ENCODE measurements around the gene POLR2M. TPM values are rescaled to one million over a fixed set of nuclear protein-coding genes. Genes with fewer than 3 reads are reported as not detected.

The POLR2M gene
- polyA plus RNA-seq, 1 donor from 2014 or later, result 204 TPM

- Histone ChIP-seq H3K36me3 (ENCODE audit: insufficient read depth, low read length) (no peaks in the 10 kb centered on the region), H3F3A (ENCODE audit: insufficient read depth, low read length, poor library complexity, severe bottlenecking) (no peaks in the 10 kb centered on the region), H3K79me2 (replicated peaks; ENCODE audit: insufficient read depth, low read length) (no peaks in the 10 kb centered on the region), H3K9me3 (ENCODE audit: low read length) (no peaks in the 10 kb centered on the region), H3K9me2 (ENCODE audit: insufficient read depth, low read length) (no peaks in the 10 kb centered on the region), H2AFZ (ENCODE audit: low read depth, low read length) (no peak overlapping the region), H3K9ac (ENCODE audit: low read length) (no peak overlapping the region), H4K20me1 (ENCODE audit: insufficient read depth) (no peaks in the 10 kb centered on the region), H3K4me2 (ENCODE audit: low read length) (no peak overlapping the region), H3K4me3 (ENCODE audit: low read length) (no peak overlapping the region), H3K27ac (ENCODE audit: low read length) (no peak overlapping the region), H3K27me3 (ENCODE audit: insufficient read depth, low read depth, low read length) (no peaks in the 10 kb centered on the region)
- TF ChIP-seq POLR2AphosphoS5 (IDR thresholded peaks at IDR 0.05) (no peak), EZH2 (IDR thresholded peaks at IDR 0.05; ENCODE audit: borderline replicate concordance, insufficient read depth, low read length, poor library complexity, severe bottlenecking) (no peak), RAD21 (conservative IDR thresholded peaks at IDR 0.05) (no peak), CTCF (IDR thresholded peaks at IDR 0.05; ENCODE audit: poor library complexity, severe bottlenecking) (no peak), EP300 (conservative IDR thresholded peaks at IDR 0.05; ENCODE audit: poor library complexity, severe bottlenecking) (no peak), MXI1 (conservative IDR thresholded peaks at IDR 0.05; ENCODE audit: poor library complexity, severe bottlenecking) (no peak), SMC3 (conservative IDR thresholded peaks at IDR 0.05; ENCODE audit: poor library complexity) (no peak), REST (IDR thresholded peaks at IDR 0.05; ENCODE audit: borderline replicate concordance) (no peak), TAF1 (IDR thresholded peaks at IDR 0.05; ENCODE audit: low read depth) (no peak)
Observed at GRCh38 chr15:57665939-57666338, 40.6 kb upstream of the POLR2M start.

DNA sequence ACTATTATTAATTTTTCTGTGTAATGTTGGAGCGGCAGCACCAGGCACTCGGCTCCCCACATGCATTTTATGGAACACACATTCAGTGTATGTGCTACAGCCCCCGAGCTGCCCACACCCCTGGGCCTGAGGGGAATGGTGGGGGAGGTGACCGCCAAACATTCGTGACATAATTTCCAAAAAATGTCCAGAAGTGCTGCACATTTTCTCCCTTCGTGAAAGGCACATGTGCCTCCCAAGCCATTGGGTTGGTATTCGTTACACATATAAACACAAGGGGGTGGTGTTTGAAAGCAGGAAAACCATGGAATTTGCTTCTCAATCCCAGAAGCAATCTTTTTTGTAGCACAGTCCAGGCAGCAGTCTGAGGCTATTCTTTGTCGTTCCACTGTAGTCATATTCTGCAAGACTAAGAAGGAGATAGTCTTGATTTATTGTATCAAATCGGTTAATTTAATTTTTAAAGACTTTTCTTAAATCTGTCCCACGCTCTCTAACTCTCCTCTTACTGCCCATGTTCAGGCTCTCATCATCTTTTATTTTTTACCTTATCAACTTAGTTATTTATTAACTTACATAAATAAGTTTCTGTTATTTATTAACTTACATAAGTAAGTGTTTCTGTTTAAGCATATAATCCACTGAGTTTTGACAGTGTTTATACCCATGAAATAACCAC is 39.2 kb upstream of the POLR2M start:
- Histone ChIP-seq H3K4me2 (ENCODE audit: low read length) (no peak overlapping the region), H3K27ac (ENCODE audit: low read length) (no peak overlapping the region), H3F3A (ENCODE audit: insufficient read depth, low read length, poor library complexity, severe bottlenecking) (no peaks in the 10 kb centered on the region), H2AFZ (ENCODE audit: low read depth, low read length) (no peak overlapping the region), H4K20me1 (ENCODE audit: insufficient read depth) (no peaks in the 10 kb centered on the region), H3K79me2 (replicated peaks; ENCODE audit: insufficient read depth, low read length) (no peaks in the 10 kb centered on the region), H3K9me3 (ENCODE audit: low read length) (no peaks in the 10 kb centered on the region), H3K9ac (ENCODE audit: low read length) (no peak overlapping the region), H3K4me3 (ENCODE audit: low read length) (no peak overlapping the region), H3K36me3 (ENCODE audit: insufficient read depth, low read length) (no peaks in the 10 kb centered on the region), H3K27me3 (ENCODE audit: insufficient read depth, low read depth, low read length) (no peaks in the 10 kb centered on the region), H3K9me2 (ENCODE audit: insufficient read depth, low read length) (no peaks in the 10 kb centered on the region)
- TF ChIP-seq MXI1 (conservative IDR thresholded peaks at IDR 0.05; ENCODE audit: poor library complexity, severe bottlenecking) (no peak), EP300 (conservative IDR thresholded peaks at IDR 0.05; ENCODE audit: poor library complexity, severe bottlenecking) (no peak), SMC3 (conservative IDR thresholded peaks at IDR 0.05; ENCODE audit: poor library complexity) (no peak), REST (IDR thresholded peaks at IDR 0.05; ENCODE audit: borderline replicate concordance) (no peak), POLR2AphosphoS5 (IDR thresholded peaks at IDR 0.05) (no peak), RAD21 (conservative IDR thresholded peaks at IDR 0.05) (no peak), CTCF (IDR thresholded peaks at IDR 0.05; ENCODE audit: poor library complexity, severe bottlenecking) (no peak), EZH2 (IDR thresholded peaks at IDR 0.05; ENCODE audit: borderline replicate concordance, insufficient read depth, low read length, poor library complexity, severe bottlenecking) (no peak), TAF1 (IDR thresholded peaks at IDR 0.05; ENCODE audit: low read depth) (no peak)
